WTC11 (cell line): ENCODE results near the gene CBX5. TPM values are rescaled to one million over a fixed set of nuclear protein-coding genes. Genes with fewer than 3 reads are reported as not detected.

ENCODE experiments used
- ATAC-seq: fragments of 200-7000 bp; cut with Tn5 transposase; 2 replicates; pipeline ENCODE4 v1.10.0; 2021; ENCODE audit warnings: mild to moderate bottlenecking, moderate library complexity
- CTCF ChIA-PET: fragments of 300-600 bp; sonication (Branson Sonifier 250); formaldehyde crosslinking; loops from one replicate; lab custom pipeline; 2021; ENCODE audit warnings: antibody characterized with exemption; lab: Charles Lee
- POLR2A ChIA-PET: fragments of 350-600 bp; sonication (Branson Sonifier 250); formaldehyde crosslinking; loops from one replicate; lab custom pipeline; 2021; ENCODE audit warnings: antibody characterized with exemption; lab: Charles Lee
- DNase-seq: peaks from one replicate; pipeline ENCODE4 v3.0.0; 2021; ENCODE audit warnings: low spot score
- H3K27ac Mint-ChIP-seq: 2 replicates; pipeline ENCODE4 v1.8.0; 2021; ENCODE audit warnings: mixed read lengths
- H3K27me3 Mint-ChIP-seq: 2 replicates; pipeline ENCODE4 v1.8.0; 2021; ENCODE audit warnings: low read depth, mild to moderate bottlenecking, moderate library complexity, mixed read lengths
- H3K36me3 Mint-ChIP-seq: 2 replicates; pipeline ENCODE4 v1.8.0; 2021; ENCODE audit warnings: mixed read lengths
- H3K4me1 Mint-ChIP-seq: 2 replicates; pipeline ENCODE4 v1.8.0; 2022; ENCODE audit warnings: mixed read lengths
- H3K4me3 Mint-ChIP-seq: 2 replicates; pipeline ENCODE4 v1.8.0; 2021; ENCODE audit warnings: mild to moderate bottlenecking, moderate library complexity, mixed read lengths
- H3K9me3 Mint-ChIP-seq: 2 replicates; pipeline ENCODE4 v1.8.0; 2021; ENCODE audit warnings: mixed read lengths
- GTF2I ChIP-seq: fragments of 250-450 bp; sonication (Bioruptor Pico); conservative IDR thresholded peaks from 2 replicates; pipeline ENCODE4 v1.4.0; 2021; ENCODE audit warnings: mild to moderate bottlenecking
- MAX ChIP-seq: sonication (generic); formaldehyde crosslinking; IDR thresholded peaks from 2 replicates; pipeline ENCODE4 v1.8.0; 2022; ENCODE audit warnings: mild to moderate bottlenecking, missing genetic modification reagents
- MXD4 ChIP-seq: fragments of 250-450 bp; sonication (Bioruptor Pico); IDR thresholded peaks from 2 replicates; pipeline ENCODE4 v1.8.0; 2021; ENCODE audit warnings: mild to moderate bottlenecking, moderate library complexity, borderline replicate concordance
- OVOL2 ChIP-seq: fragments of 250-450 bp; sonication (Bioruptor Pico); IDR thresholded peaks from 2 replicates; pipeline ENCODE4 v1.9.0; 2021; ENCODE audit warnings: mild to moderate bottlenecking, borderline replicate concordance
- PRRX2 ChIP-seq: fragments of 250-450 bp; sonication (Bioruptor Pico); IDR thresholded peaks from 2 replicates; pipeline ENCODE4 v1.8.0; 2021; ENCODE audit warnings: mild to moderate bottlenecking
- SMAD4 ChIP-seq: sonication (generic); formaldehyde crosslinking; IDR thresholded peaks from 2 replicates; pipeline ENCODE4 v1.8.0; 2022; ENCODE audit warnings: mild to moderate bottlenecking, missing genetic modification reagents
- SP1 ChIP-seq: sonication (generic); formaldehyde crosslinking; conservative IDR thresholded peaks from 2 replicates; pipeline ENCODE4 v1.8.1; 2022; ENCODE audit warnings: missing genetic modification reagents
- STAT6 ChIP-seq: sonication (generic); formaldehyde crosslinking; conservative IDR thresholded peaks from 2 replicates; pipeline ENCODE4 v1.8.1; 2023; ENCODE audit warnings: mild to moderate bottlenecking, low read depth, missing genetic modification reagents, moderate library complexity
- TEAD4 ChIP-seq: sonication (generic); formaldehyde crosslinking; IDR thresholded peaks from 2 replicates; pipeline ENCODE4 v1.8.0; 2022; ENCODE audit warnings: mild to moderate bottlenecking, missing genetic modification reagents
- ZNF219 ChIP-seq: sonication (generic); formaldehyde crosslinking; IDR thresholded peaks from 2 replicates; pipeline ENCODE4 v1.8.0; 2023; ENCODE audit warnings: missing genetic modification reagents, mild to moderate bottlenecking, borderline replicate concordance
- ZNF396 ChIP-seq: fragments of 250-450 bp; sonication (Bioruptor Pico); IDR thresholded peaks from 2 replicates; pipeline ENCODE4 v1.8.0; 2021; ENCODE audit warnings: mild to moderate bottlenecking, moderate library complexity, borderline replicate concordance
- ZSCAN18 ChIP-seq: fragments of 250-450 bp; sonication (Bioruptor Pico); IDR thresholded peaks from 2 replicates; pipeline ENCODE4 v2.1.2; 2022; ENCODE audit warnings: mild to moderate bottlenecking, moderate library complexity
- total RNA-seq: library from RNA; stranded (reverse); gene quantifications from 3 replicates; pipeline ENCODE4 v1.2.3, GENCODE V29; 2021
- TF ChIP-seq, protein P1 (sequence below): sonication (generic); formaldehyde crosslinking; IDR thresholded peaks from 2 replicates; pipeline ENCODE4 v1.8.0; 2022; ENCODE audit warnings: mild to moderate bottlenecking, missing genetic modification reagents
- TF ChIP-seq, protein P2 (sequence below): sonication (generic); formaldehyde crosslinking; IDR thresholded peaks from 2 replicates; pipeline ENCODE4 v1.8.0; 2023; ENCODE audit warnings: mild to moderate bottlenecking, missing genetic modification reagents
- TF ChIP-seq, protein P3 (sequence below): sonication (generic); formaldehyde crosslinking; IDR thresholded peaks from 2 replicates; pipeline ENCODE4 v1.8.1; 2023; ENCODE audit warnings: mild to moderate bottlenecking, missing genetic modification reagents

The CBX5 gene
- total RNA-seq, 1 experiment from 2014 or later, result 182 TPM

- peak; percentile 60 for DNase-seq
- TF ChIP-seq STAT6 (CRISPR knock-in tag), result no peak
- peak; percentile 34; the same call in 1 of the 2 replicates for TF ChIP-seq SP1 (CRISPR knock-in tag)
- no peak for TF ChIP-seq PRRX2 (CRISPR knock-in tag)
- TF ChIP-seq GTF2I, result 0 out of 2 replicates have a peak, but pooled peaks have one; percentile 15
- peak; percentile 35; the same call in 1 of the 2 replicates for TF ChIP-seq MAX (CRISPR knock-in tag)
- no peak for TF ChIP-seq ZSCAN18 (CRISPR knock-in tag)
- TF ChIP-seq MXD4, result no peak
- TF ChIP-seq, protein P1, sequence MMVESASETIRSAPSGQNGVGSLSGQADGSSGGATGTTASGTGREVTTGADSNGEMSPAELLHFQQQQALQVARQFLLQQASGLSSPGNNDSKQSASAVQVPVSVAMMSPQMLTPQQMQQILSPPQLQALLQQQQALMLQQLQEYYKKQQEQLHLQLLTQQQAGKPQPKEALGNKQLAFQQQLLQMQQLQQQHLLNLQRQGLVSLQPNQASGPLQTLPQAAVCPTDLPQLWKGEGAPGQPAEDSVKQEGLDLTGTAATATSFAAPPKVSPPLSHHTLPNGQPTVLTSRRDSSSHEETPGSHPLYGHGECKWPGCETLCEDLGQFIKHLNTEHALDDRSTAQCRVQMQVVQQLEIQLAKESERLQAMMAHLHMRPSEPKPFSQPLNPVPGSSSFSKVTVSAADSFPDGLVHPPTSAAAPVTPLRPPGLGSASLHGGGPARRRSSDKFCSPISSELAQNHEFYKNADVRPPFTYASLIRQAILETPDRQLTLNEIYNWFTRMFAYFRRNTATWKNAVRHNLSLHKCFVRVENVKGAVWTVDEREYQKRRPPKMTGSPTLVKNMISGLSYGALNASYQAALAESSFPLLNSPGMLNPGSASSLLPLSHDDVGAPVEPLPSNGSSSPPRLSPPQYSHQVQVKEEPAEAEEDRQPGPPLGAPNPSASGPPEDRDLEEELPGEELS, result no peak
- no peak for TF ChIP-seq ZNF219
- TF ChIP-seq, protein P2, sequence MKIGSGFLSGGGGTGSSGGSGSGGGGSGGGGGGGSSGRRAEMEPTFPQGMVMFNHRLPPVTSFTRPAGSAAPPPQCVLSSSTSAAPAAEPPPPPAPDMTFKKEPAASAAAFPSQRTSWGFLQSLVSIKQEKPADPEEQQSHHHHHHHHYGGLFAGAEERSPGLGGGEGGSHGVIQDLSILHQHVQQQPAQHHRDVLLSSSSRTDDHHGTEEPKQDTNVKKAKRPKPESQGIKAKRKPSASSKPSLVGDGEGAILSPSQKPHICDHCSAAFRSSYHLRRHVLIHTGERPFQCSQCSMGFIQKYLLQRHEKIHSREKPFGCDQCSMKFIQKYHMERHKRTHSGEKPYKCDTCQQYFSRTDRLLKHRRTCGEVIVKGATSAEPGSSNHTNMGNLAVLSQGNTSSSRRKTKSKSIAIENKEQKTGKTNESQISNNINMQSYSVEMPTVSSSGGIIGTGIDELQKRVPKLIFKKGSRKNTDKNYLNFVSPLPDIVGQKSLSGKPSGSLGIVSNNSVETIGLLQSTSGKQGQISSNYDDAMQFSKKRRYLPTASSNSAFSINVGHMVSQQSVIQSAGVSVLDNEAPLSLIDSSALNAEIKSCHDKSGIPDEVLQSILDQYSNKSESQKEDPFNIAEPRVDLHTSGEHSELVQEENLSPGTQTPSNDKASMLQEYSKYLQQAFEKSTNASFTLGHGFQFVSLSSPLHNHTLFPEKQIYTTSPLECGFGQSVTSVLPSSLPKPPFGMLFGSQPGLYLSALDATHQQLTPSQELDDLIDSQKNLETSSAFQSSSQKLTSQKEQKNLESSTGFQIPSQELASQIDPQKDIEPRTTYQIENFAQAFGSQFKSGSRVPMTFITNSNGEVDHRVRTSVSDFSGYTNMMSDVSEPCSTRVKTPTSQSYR (CRISPR knock-in tag), result 0 out of 2 replicates have a peak, but pooled peaks have one; percentile 23
- TF ChIP-seq TEAD4 (CRISPR knock-in tag), result no peak
- TF ChIP-seq, protein P3, sequence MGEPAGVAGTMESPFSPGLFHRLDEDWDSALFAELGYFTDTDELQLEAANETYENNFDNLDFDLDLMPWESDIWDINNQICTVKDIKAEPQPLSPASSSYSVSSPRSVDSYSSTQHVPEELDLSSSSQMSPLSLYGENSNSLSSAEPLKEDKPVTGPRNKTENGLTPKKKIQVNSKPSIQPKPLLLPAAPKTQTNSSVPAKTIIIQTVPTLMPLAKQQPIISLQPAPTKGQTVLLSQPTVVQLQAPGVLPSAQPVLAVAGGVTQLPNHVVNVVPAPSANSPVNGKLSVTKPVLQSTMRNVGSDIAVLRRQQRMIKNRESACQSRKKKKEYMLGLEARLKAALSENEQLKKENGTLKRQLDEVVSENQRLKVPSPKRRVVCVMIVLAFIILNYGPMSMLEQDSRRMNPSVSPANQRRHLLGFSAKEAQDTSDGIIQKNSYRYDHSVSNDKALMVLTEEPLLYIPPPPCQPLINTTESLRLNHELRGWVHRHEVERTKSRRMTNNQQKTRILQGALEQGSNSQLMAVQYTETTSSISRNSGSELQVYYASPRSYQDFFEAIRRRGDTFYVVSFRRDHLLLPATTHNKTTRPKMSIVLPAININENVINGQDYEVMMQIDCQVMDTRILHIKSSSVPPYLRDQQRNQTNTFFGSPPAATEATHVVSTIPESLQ (CRISPR knock-in tag), result no peak
- no peak for TF ChIP-seq ZNF396
- TF ChIP-seq OVOL2, result no peak
- no peak for TF ChIP-seq SMAD4
- ATAC-seq, result no peak
- H3K36me3 Mint-ChIP-seq, result no peaks in the 10 kb centered on the region
- peaks cover 33% of the 10 kb centered on the region for H3K4me1 Mint-ChIP-seq
- H3K9me3 Mint-ChIP-seq, result no peaks in the 10 kb centered on the region
- peak overlapping the region; percentile 75 for H3K4me3 Mint-ChIP-seq
- H3K27ac Mint-ChIP-seq, result peak overlapping the region; percentile 57
- ChIA-PET POLR2A (interaction anchor here (0.5 to 1.7 kb wide), 3 partner anchors 9 to 64 kb away, joined by 3 to 7 read pairs (median 7); partner anchors contain the start of genes CBX5 and HNRNPA1), CTCF (interaction anchor here (0.5 to 4.8 kb wide), 48 partner anchors 9 to 1909 kb away, joined by 3 to 65 read pairs (median 4); partner anchors contain the start of genes CBX5, COPZ1, HNRNPA1 and HOXC10)
- peaks cover 66% of the 10 kb centered on the region for H3K27me3 Mint-ChIP-seq
These were observed 63.7 kb downstream of the CBX5 start for GRCh38 chr12:54215989-54216796.
